Type B pancreatic cell (in vitro differentiated cells): ENCODE data around the gene EML5. TPM values are rescaled to one million over a fixed set of nuclear protein-coding genes. Genes with fewer than 3 reads are reported as not detected.

Experiments used
- DNase-seq: peaks from one replicate; pipeline ENCODE4 v3.0.0; 2021; ENCODE audit warnings: mixed read lengths; ENCODE audit not compliant: unreplicated experiment; ENCODE audit errors: extremely low spot score
- H3K27ac Mint-ChIP-seq: 2 replicates; pipeline ENCODE4 v1.8.0; 2021; ENCODE audit warnings: mild to moderate bottlenecking, mixed read lengths
- H3K27me3 Mint-ChIP-seq: 2 replicates; pipeline ENCODE4 v1.8.0; 2021; ENCODE audit warnings: mixed read lengths
- H3K36me3 Mint-ChIP-seq: 2 replicates; pipeline ENCODE4 v1.8.0; 2021; ENCODE audit warnings: mixed read lengths
- H3K4me1 Mint-ChIP-seq: one replicate; pipeline ENCODE4 v1.8.0; 2021; ENCODE audit warnings: mixed read lengths; ENCODE audit not compliant: unreplicated experiment
- H3K4me3 Mint-ChIP-seq: 2 replicates; pipeline ENCODE4 v1.8.0; 2021; ENCODE audit warnings: mild to moderate bottlenecking, mixed read lengths
- H3K9me3 Mint-ChIP-seq: 2 replicates; pipeline ENCODE4 v1.8.0; 2021; ENCODE audit warnings: mixed read lengths
- CTCF ChIP-seq: fragments of 200-600 bp; sonication (generic); conservative IDR thresholded peaks from 2 replicates; pipeline ENCODE4 v1.5.0; 2021; ENCODE audit warnings: antibody characterized with exemption, mild to moderate bottlenecking
- total RNA-seq: library from RNA; stranded (reverse); gene quantifications from 2 replicates; pipeline ENCODE4 v1.2.1, GENCODE V29; 2021; ENCODE audit warnings: low replicate concordance

EML5 gene
- total RNA-seq, 1 donor from 2014 or later, result 3.0 TPM

- Mint-ChIP-seq H3K4me1 (no peaks in the 10 kb centered on the region), H3K27ac (no peak overlapping the region), H3K9me3 (peaks cover 4% of the 10 kb centered on the region), H3K36me3 (no peaks in the 10 kb centered on the region), H3K4me3 (no peak overlapping the region), H3K27me3 (no peaks in the 10 kb centered on the region)
- TF ChIP-seq CTCF, result no peak
- DNase-seq, result no peak
These were observed 17.2 kb downstream of the EML5 start for GRCh38 chr14:88775532-88775931.

GRCh38 chr14:88770736-88771135, 22.0 kb downstream of the EML5 start:
- Mint-ChIP-seq H3K4me1 (no peaks in the 10 kb centered on the region), H3K9me3 (peaks cover 4% of the 10 kb centered on the region), H3K4me3 (no peak overlapping the region), H3K27me3 (no peaks in the 10 kb centered on the region), H3K36me3 (no peaks in the 10 kb centered on the region), H3K27ac (no peak overlapping the region)
- DNase-seq, result no peak
- TF ChIP-seq CTCF, result no peak

- no peak for TF ChIP-seq CTCF
- Mint-ChIP-seq H3K27me3 (no peaks in the 10 kb centered on the region), H3K9me3 (no peaks in the 10 kb centered on the region), H3K27ac (no peak overlapping the region), H3K36me3 (no peaks in the 10 kb centered on the region), H3K4me3 (no peak overlapping the region), H3K4me1 (no peaks in the 10 kb centered on the region)
- no peak for DNase-seq
These were observed 27.6 kb downstream of the EML5 start for GRCh38 chr14:88765130-88765529.

GRCh38 chr14:88753873-88754272, 38.9 kb downstream of the EML5 start:
- H3K4me3 Mint-ChIP-seq, result no peak overlapping the region
- no peaks in the 10 kb centered on the region for H3K36me3 Mint-ChIP-seq
- H3K27ac Mint-ChIP-seq, result no peak overlapping the region
- DNase-seq, result no peak
- no peaks in the 10 kb centered on the region for H3K9me3 Mint-ChIP-seq
- H3K27me3 Mint-ChIP-seq, result no peaks in the 10 kb centered on the region
- TF ChIP-seq CTCF, result no peak
- H3K4me1 Mint-ChIP-seq, result peaks cover 5% of the 10 kb centered on the region

GRCh38 chr14:88750945-88751344, 41.8 kb downstream of the EML5 start:
- DNase-seq, result no peak
- TF ChIP-seq CTCF, result no peak
- H3K36me3 Mint-ChIP-seq, result no peaks in the 10 kb centered on the region
- H3K9me3 Mint-ChIP-seq, result no peaks in the 10 kb centered on the region
- no peaks in the 10 kb centered on the region for H3K27me3 Mint-ChIP-seq
- no peak overlapping the region for H3K27ac Mint-ChIP-seq
- H3K4me3 Mint-ChIP-seq, result no peak overlapping the region
- peaks cover 12% of the 10 kb centered on the region for H3K4me1 Mint-ChIP-seq

- TF ChIP-seq CTCF, result no peak
- no peak overlapping the region for H3K27ac Mint-ChIP-seq
- no peaks in the 10 kb centered on the region for H3K9me3 Mint-ChIP-seq
- H3K36me3 Mint-ChIP-seq, result no peaks in the 10 kb centered on the region
- no peaks in the 10 kb centered on the region for H3K27me3 Mint-ChIP-seq
- no peak for DNase-seq
- no peak overlapping the region for H3K4me3 Mint-ChIP-seq
- H3K4me1 Mint-ChIP-seq, result peaks cover 12% of the 10 kb centered on the region
These were observed 42.3 kb downstream of the EML5 start for GRCh38 chr14:88750413-88750812.
